Adipocyte (in vitro differentiated cells): ENCODE data around the gene RAB26.
A peak's percentile ranks its signal among the peaks of the same experiment; 100 is the strongest.
"Not testable (repeated sequence)": the region's sequence is repeated elsewhere in the genome, so short reads cannot be mapped to it uniquely, and the experiment has no call there.

Source experiments
- DNase-seq: peaks from one replicate; pipeline ENCODE4 v3.0.0-alpha.2; 2015; ENCODE audit warnings: low read depth
- H3K27me3 ChIP-seq: replicated peaks from 2 replicates; pipeline ENCODE4 v1.7.0; 2013; ENCODE audit warnings: mild to moderate bottlenecking, low read length, moderate library complexity; ENCODE audit not compliant: control insufficient read depth, insufficient read depth
- H3K36me3 ChIP-seq: 2 replicates; pipeline ENCODE4 v1.7.0; 2013; ENCODE audit warnings: low read length, mild to moderate bottlenecking, moderate library complexity; ENCODE audit not compliant: control insufficient read depth, insufficient read depth, severe bottlenecking
- H3K4me1 ChIP-seq: 2 replicates; pipeline ENCODE4 v1.7.0; 2013; ENCODE audit warnings: mild to moderate bottlenecking, low read length, moderate library complexity; ENCODE audit not compliant: control insufficient read depth, insufficient read depth
- H3K4me3 ChIP-seq: 2 replicates; pipeline ENCODE4 v1.7.0; 2013; ENCODE audit warnings: mild to moderate bottlenecking, low read length, moderate library complexity
- H3K9ac ChIP-seq: 2 replicates; pipeline ENCODE4 v1.7.0; 2013; ENCODE audit warnings: mild to moderate bottlenecking, low read length, moderate library complexity
- H3K9me3 ChIP-seq: 2 replicates; pipeline ENCODE4 v1.7.0; 2013; ENCODE audit warnings: mild to moderate bottlenecking, low read length, moderate library complexity; ENCODE audit not compliant: control insufficient read depth

The RAB26 gene

GRCh38 chr16:2195322-2196161, 47.1 kb downstream of the RAB26 start:
- Histone ChIP-seq H3K9me3 (peaks cover 6% of the 10 kb centered on the region), H3K9ac (no peak overlapping the region), H3K4me3 (no peak overlapping the region), H3K4me1 (no peaks in the 10 kb centered on the region), H3K36me3 (no peaks in the 10 kb centered on the region), H3K27me3 (peaks cover 54% of the 10 kb centered on the region)
- DNase-seq: peak; percentile 5

GRCh38 chr16:2196162-2196980, 47.9 kb downstream of the RAB26 start, which contains the start of gene CASKIN1:
CASKIN1 (minus strand) TSS chr16:2196605; CDS start chr16:2196432, 173 bp downstream.
- Histone ChIP-seq H3K9ac (no peak within 1 kb of the TSS), H3K9me3 (peaks cover 9% of the 10 kb centered on the region), H3K4me3 (no peak within 1 kb of the TSS), H3K27me3 (peaks cover 54% of the 10 kb centered on the region), H3K4me1 (no peaks in the 10 kb centered on the region), H3K36me3 (no peaks in the 10 kb centered on the region)
- DNase-seq: peak; percentile 66

GRCh38 chr16:2196981-2197511, 48.6 kb downstream of the RAB26 start:
- no peak overlapping the region for H3K9ac ChIP-seq
- no peak overlapping the region for H3K4me3 ChIP-seq
- DNase-seq: no peak
- no peaks in the 10 kb centered on the region for H3K36me3 ChIP-seq
- H3K27me3 ChIP-seq: peaks cover 51% of the 10 kb centered on the region
- peaks cover 9% of the 10 kb centered on the region for H3K9me3 ChIP-seq
- no peaks in the 10 kb centered on the region for H3K4me1 ChIP-seq

GRCh38 chr16:2197765-2198164, 49.3 kb downstream of the RAB26 start:
- Histone ChIP-seq H3K27me3 (peaks cover 51% of the 10 kb centered on the region), H3K4me3 (no peak overlapping the region), H3K4me1 (no peaks in the 10 kb centered on the region), H3K9ac (no peak overlapping the region), H3K9me3 (peaks cover 9% of the 10 kb centered on the region), H3K36me3 (no peaks in the 10 kb centered on the region)
- no peak for DNase-seq

- Histone ChIP-seq H3K9me3 (peaks cover 9% of the 10 kb centered on the region), H3K36me3 (no peaks in the 10 kb centered on the region), H3K9ac (no peak overlapping the region), H3K4me1 (no peaks in the 10 kb centered on the region), H3K4me3 (no peak overlapping the region), H3K27me3 (peaks cover 50% of the 10 kb centered on the region)
- DNase-seq: no peak
Measured at GRCh38 chr16:2198283-2198682, 49.9 kb downstream of the RAB26 start.

GRCh38 chr16:2199095-2199494, 50.7 kb downstream of the RAB26 start:
- peaks cover 9% of the 10 kb centered on the region for H3K9me3 ChIP-seq
- H3K4me3 ChIP-seq: no peak overlapping the region
- H3K27me3 ChIP-seq: peaks cover 42% of the 10 kb centered on the region
- H3K36me3 ChIP-seq: no peaks in the 10 kb centered on the region
- H3K4me1 ChIP-seq: no peaks in the 10 kb centered on the region
- DNase-seq: no peak
- no peak overlapping the region for H3K9ac ChIP-seq

GRCh38 chr16:2199621-2200139, 51.3 kb downstream of the RAB26 start:
- H3K36me3 ChIP-seq: no peaks in the 10 kb centered on the region
- peaks cover 9% of the 10 kb centered on the region for H3K9me3 ChIP-seq
- H3K4me1 ChIP-seq: peaks cover 2% of the 10 kb centered on the region
- H3K4me3 ChIP-seq: no peak overlapping the region
- H3K9ac ChIP-seq: no peak overlapping the region
- DNase-seq: no peak
- H3K27me3 ChIP-seq: peaks cover 36% of the 10 kb centered on the region

- Histone ChIP-seq H3K4me3 (no peak overlapping the region), H3K9me3 (peaks cover 9% of the 10 kb centered on the region), H3K27me3 (peaks cover 30% of the 10 kb centered on the region), H3K9ac (no peak overlapping the region), H3K36me3 (no peaks in the 10 kb centered on the region), H3K4me1 (peaks cover 4% of the 10 kb centered on the region)
- no peak for DNase-seq
Measured at GRCh38 chr16:2200313-2200712, 51.9 kb downstream of the RAB26 start.

- H3K4me3 ChIP-seq, H3K9me3 ChIP-seq, H3K9ac ChIP-seq, DNase-seq: not testable (repeated sequence)
- Histone ChIP-seq H3K36me3 (peaks cover 12% of the 10 kb centered on the region), H3K4me1 (peaks cover 17% of the 10 kb centered on the region), H3K27me3 (peaks cover 18% of the 10 kb centered on the region)
Measured at GRCh38 chr16:2203119-2203688, 54.8 kb downstream of the RAB26 start.
